ENCODE results near the gene NGEF. TPM values are rescaled to one million over a fixed set of nuclear protein-coding genes. Genes with fewer than 3 reads are reported as not detected.

NGEF gene
- total RNA-seq, 1 experiment from 2014 or later, result 2.7 TPM

GRCh38 chr2:233003658-233004555, 9.1 kb downstream of the NGEF start:
- Mint-ChIP-seq H3K4me1 (ENCODE audit: insufficient read depth, unreplicated experiment) (no peaks in the 10 kb centered on the region), H3K27me3 (ENCODE audit: insufficient read depth, unreplicated experiment) (no peaks in the 10 kb centered on the region), H3K36me3 (ENCODE audit: insufficient read depth, unreplicated experiment) (no peaks in the 10 kb centered on the region), H3K4me3 (ENCODE audit: unreplicated experiment) (no peak overlapping the region), H3K27ac (ENCODE audit: low read depth, unreplicated experiment) (no peak overlapping the region), H3K9me3 (ENCODE audit: unreplicated experiment) (no peaks in the 10 kb centered on the region)
- CTCF ChIA-PET, result interaction anchor here (0.8 kb wide), 2 partner anchors 21 to 78 kb away, joined by 3 to 4 read pairs; no protein-coding TSS in a partner anchor
- no TSS peak for BruUV-seq (replicated peaks)
- intact Hi-C loops (cut with micrococcal nuclease), result no loop called here
- DNase-seq (ENCODE audit: unreplicated experiment), result no peak
- no peak for TF ChIP-seq CTCF (IDR thresholded peaks at IDR 0.05; ENCODE audit: unreplicated experiment)
- POLR2A ChIA-PET, result no interaction called here

GRCh38 chr2:233002829-233003657, 10.0 kb downstream of the NGEF start:
- H3K4me1 Mint-ChIP-seq (ENCODE audit: insufficient read depth, unreplicated experiment), result no peaks in the 10 kb centered on the region
- no peaks in the 10 kb centered on the region for H3K27me3 Mint-ChIP-seq (ENCODE audit: insufficient read depth, unreplicated experiment)
- POLR2A ChIA-PET, result no interaction called here
- CTCF ChIA-PET, result interaction anchor here (0.8 kb wide), 2 partner anchors 21 to 77 kb away, joined by 3 to 4 read pairs; no protein-coding TSS in a partner anchor
- no peaks in the 10 kb centered on the region for H3K36me3 Mint-ChIP-seq (ENCODE audit: insufficient read depth, unreplicated experiment)
- DNase-seq (ENCODE audit: unreplicated experiment), result no peak
- no peak for TF ChIP-seq CTCF (IDR thresholded peaks at IDR 0.05; ENCODE audit: unreplicated experiment)
- no peaks in the 10 kb centered on the region for H3K9me3 Mint-ChIP-seq (ENCODE audit: unreplicated experiment)
- intact Hi-C loops (cut with micrococcal nuclease), result no loop called here
- H3K27ac Mint-ChIP-seq (ENCODE audit: low read depth, unreplicated experiment), result no peak overlapping the region
- BruUV-seq (replicated peaks), result no TSS peak
- H3K4me3 Mint-ChIP-seq (ENCODE audit: unreplicated experiment), result no peak overlapping the region

GRCh38 chr2:233000886-233001750, 11.9 kb downstream of the NGEF start:
- Mint-ChIP-seq H3K36me3 (ENCODE audit: insufficient read depth, unreplicated experiment) (no peaks in the 10 kb centered on the region), H3K27me3 (ENCODE audit: insufficient read depth, unreplicated experiment) (no peaks in the 10 kb centered on the region), H3K4me1 (ENCODE audit: insufficient read depth, unreplicated experiment) (no peaks in the 10 kb centered on the region), H3K27ac (ENCODE audit: low read depth, unreplicated experiment) (no peak overlapping the region), H3K9me3 (ENCODE audit: unreplicated experiment) (no peaks in the 10 kb centered on the region), H3K4me3 (ENCODE audit: unreplicated experiment) (no peak overlapping the region)
- POLR2A ChIA-PET, result interaction anchor here (0.8 kb wide), 1 partner anchor 12 kb away, joined by 3 read pairs; no protein-coding TSS in a partner anchor
- CTCF ChIA-PET, result no interaction called here
- no peak for TF ChIP-seq CTCF (IDR thresholded peaks at IDR 0.05; ENCODE audit: unreplicated experiment)
- DNase-seq (ENCODE audit: unreplicated experiment), result no peak
- no TSS peak for BruUV-seq (replicated peaks)
- intact Hi-C loops (cut with micrococcal nuclease), result no loop called here

Measured in MCF 10A (cell line).